ENCODE data around the gene PPP1R14B.
A peak's percentile ranks its signal among the peaks of the same experiment; 100 is the strongest.

The PPP1R14B gene

DNA sequence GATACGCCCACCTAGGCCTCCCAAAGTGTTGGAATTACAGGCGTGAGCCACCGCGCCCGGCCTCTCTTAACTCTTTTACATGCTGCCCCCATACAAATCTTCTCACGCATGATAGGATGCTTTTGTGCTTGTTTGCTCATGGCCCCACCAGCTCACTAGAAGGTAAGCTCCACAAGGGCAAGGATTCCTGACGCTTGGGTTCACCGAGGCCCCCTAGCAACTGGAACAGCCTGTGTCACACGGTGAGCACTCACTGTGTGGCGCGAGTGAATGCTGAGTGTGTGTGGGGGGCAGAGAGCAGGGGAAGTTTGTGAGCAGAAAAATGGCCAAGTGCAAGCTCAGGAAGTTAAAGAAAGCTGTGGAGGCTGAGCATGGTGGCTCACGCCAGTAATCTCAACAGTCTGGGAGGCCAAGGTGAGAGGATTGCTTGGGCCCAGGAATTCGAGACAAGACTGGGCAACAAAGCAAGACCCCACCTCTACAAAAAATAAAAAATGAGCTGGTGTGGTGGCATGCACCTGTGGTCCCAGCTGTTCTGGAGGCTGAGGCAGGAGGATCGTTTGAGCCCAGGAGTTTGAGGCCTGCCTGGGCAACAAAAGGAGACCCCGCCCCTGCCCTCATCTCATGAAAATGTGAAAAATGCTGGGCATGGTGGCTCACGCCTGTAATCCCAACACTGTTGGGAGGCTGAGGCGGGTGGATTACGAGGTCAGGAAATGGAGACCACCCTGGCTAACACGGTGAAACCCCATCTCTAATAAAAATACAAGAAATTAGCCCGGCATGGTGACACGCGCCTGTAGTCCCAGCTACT is 35.4 kb upstream of the PPP1R14B start:
- no peak for DNase-seq (ENCODE audit: low read depth in 3 of 3)

DNA sequence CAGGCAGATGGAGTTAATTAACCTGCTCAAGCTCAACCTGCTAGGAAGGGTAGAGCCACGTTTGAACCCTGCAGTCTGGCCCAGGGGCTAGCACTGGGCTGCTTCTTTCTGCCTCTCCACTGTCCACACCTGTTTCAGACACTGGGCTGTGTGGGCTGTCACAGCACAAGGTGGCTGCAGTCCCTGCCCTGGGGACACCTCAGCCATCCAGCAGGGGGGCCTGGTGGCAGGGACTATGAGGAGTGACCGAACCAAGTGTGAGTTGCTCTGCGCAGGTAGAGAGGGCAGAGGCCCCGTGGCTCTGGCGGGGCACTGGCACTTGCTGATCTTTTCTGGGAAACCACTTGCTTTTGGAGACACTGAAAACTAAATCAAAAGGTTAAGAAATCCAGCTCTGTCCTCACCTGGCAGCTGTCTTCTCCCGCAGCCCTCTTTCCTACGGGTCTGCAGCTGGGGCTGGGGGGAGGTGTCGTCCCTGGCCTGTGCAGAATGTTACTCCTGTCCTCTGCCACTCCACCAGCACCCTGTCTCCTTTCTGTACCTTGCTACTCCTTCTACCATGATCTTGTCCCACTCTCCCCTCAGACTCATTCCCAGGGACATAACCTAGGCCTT is 31.9 kb upstream of the PPP1R14B start:
- no peak for DNase-seq (ENCODE audit: low read depth in 3 of 3)

DNA sequence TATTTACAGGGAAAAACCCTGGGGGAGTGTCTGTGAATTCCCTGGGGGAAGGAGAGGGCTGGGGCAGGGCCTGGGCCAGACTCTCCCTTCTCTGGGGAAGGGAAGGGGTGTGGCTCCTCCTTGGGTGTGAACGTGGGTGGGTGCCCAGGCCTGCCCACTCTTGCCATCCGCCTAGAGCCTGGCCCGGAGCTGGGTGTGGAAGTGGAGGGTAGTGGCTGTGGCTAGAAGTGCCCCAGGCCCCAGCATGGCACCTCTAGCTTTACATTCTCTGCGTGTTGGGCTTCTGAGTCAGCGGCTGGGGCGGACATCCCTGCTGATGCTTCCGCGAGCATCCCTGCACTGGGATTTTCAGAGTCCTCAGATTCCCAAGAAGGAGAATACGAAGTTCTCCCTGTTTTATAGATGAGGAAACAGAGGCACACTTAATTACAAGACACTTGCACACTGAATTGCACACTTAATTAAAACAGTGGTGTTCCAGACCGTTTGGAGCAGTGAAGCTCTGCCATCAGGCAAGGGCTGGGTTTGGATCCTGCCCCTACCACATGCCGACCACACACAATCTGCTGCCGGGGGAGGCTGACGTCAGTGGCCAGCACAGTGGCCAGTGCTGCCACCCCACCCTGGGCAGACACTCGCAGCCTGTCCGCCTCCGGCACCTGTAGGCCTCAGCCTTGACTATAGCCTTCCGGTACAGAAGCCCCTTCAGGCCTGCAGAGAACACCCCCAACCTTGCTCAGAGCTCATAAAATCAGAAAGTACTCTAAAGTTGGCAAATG is 30.1 kb upstream of the PPP1R14B start:
- no peak for DNase-seq (ENCODE audit: low read depth in 3 of 3)

DNA sequence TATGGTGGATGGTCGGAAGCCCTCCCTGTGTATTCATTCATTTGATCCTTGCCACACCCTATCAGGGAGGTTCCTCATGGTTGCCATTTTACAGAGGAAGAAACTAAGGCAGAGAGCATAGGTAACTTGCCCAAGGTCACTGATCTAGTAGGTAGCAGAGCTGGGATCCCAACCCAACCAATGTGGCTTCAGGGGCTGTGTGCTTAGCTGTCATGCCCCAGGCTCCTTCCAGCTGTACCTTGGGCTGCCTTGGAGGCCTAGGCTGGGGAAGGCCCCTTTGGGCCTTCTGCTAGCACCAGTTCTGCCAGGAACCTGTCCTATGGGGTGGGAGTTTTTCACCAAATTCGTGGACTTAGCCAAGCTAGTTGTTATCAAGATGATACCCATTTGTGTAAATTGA is 29.1 kb upstream of the PPP1R14B start:
- no peak for DNase-seq (ENCODE audit: low read depth in 3 of 3)

DNA sequence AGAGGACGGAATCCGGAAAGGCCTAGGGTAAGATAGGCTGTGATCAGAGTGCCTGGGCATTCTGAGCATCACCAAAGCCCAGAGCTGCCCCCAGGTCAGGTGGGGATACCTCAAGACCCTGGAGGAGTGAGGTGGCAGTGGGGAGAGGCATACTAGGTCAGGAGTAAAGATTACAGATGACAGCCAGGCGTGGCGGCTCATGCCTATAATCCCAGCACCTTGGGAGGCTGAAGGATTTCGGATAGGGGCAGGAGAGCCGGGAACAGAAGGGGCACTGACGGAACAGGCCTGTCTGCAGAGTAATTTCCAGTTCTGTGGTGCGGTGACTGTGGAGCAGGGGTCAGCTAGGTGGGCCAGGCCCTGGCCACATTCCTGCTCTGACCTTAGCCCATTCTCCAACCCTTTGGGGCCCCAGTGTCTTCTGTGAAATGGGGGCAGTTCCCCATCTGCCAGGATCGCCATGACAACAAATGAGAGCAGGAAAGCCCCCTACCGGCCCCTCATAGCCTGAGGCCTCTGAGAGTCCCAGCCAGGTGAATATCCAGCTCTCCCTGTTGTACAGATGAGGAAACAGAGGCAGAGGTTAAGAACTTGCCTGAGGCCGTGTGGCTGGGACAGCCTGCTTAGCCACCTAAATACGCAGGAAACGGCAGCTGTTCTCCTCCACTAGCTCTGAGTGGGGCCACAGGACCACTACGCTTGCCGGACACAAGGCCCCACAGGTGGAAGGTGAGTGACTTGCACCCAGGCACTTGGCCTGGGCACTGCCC is 28.5 kb upstream of the PPP1R14B start:
- DNase-seq (ENCODE audit: low read depth in 3 of 3), result no peak

DNA sequence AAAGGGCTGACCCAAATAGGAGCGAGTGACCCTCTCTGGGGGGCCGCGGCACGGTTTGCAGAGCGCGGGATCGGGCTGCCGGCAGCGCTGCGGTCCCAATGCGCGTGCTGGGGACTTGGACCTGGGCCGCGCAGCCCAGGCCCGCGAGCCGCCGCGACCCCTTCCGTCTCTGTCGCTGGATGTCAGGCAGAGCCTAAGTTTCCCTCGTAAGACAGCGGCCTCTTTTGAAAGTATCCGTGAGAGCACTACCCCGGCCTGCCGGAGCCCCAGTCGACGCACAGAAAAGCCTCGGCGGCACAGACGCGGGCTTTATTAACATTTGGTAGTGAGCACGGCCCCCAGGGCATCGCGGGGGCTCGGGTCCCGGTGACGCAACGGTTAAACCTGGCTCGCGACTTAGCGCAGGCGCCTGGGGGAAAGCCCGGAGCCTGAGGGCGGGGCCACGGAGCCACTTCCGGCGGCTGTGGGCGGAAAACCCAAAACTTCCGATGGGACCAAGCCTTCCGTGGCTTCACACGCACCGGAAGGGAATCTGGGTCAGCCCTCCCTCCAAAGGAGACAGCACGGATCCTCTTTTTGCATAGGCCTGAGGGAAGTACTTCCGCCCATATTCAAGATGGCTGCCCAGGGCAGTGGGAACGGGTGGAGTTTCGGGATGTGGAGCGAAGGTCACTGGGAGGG is 22.9 kb upstream of the PPP1R14B start:
- DNase-seq (ENCODE audit: low read depth in 3 of 3), result peak; percentile 94 to 96 (median 95)

DNA sequence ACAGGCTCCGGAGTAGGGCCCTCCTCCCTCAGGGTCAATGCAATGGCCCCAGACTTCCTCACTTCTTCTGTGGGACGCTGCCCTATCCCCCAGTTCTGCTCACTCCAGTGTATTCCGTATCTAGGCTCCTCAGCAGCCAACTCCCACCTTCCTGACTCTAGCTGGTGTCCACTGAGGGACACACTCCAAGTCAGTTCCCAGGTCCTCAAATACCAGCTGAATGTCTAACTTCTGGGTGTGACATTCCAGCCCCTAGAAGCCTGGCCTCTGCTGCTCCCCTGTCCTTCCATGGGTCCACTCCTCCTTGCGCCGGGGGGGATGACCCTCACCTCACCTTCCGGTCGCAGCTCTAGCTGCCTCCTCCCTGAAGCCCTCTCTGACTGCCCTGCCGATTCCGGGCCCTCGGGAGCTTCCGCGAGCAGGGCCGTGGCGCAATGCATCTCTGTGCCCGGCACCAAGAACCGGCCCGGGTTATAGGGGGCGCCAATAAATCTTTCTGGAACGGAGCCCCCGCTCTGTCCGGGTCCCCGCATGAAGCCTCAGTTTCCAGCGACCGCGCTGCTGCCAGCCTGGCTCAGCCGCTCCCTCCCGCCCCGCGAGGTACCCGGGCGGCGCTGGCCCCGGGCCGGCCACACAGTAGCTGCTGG is 22.3 kb upstream of the PPP1R14B start:
- no peak for DNase-seq (ENCODE audit: low read depth in 3 of 3)

DNA sequence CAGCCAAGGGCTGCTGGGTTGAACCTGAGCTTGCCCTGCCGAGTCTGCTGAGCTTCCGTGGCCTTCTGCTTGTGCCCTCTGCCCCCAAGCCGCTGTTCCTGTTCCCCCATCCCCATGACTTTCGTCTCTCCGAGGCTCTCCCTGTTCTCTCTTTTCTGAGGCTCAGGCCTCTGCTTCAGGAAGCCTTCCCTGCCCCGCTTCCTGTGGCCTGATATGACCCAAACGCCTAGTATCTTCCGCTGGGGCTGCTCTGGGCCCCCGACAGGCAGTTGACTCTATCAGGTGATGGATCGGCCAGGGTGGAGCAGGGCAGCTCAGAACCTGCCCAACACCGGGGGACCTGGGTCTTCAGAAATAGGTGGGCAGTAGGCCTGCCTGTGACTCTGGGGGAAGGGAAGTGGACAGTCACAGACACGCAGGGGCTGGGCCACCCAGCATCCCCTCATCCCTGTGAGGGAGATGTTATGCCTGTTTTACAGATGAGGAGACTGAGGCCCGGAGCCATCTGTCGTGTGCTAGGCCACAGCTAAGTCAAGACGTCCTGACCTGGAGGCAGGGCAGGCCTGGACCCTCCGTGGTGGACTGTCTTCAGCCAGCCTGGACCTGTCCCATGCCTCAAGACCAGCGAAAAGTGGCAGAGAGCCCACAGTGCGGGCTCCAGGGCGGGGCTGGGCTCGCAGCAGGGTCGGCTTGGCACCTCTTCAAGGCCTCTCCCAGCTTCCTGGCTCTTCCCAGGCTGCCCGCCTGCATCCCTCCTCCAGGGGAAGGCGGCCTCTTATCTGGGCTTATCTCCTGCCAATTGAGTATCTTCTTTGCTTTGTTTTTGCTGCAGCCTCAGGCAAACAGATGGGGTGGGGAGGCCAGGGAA is 21.5 kb upstream of the PPP1R14B start:
- DNase-seq (ENCODE audit: low read depth in 3 of 3), result no peak

DNA sequence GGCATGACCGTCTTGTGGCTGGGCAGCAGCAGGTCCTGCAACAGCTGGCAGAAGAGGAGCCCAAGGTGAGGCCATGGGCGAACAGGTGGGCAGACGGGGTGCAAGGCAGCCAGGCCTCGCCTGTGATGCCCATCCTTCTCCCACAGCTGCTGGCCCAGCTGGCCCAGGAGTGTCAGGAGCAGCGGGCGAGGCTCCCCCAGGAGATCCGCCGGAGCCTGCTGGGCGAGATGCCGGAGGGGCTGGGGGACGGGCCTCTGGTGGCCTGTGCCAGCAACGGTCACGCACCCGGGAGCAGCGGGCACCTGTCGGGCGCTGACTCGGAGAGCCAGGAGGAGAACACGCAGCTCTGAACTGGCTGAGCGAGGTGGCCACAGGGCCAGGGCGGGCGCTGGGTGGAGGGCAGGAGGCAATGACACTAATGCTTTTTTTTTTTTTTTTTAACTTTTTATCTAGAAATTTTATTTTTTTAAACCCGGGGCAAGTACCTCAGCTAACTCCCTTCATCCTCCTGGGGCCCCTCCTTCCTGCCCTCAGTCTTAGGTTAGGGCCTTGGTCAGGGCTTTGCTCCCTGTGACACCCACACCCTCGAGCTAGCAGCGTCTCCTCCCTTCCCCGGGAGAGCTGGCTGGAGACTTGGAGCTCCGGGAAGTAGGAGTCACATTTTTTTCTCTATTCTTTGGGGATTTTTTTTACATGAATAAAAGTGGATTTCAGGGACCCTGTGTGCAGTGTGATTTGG is 20.6 kb upstream of the PPP1R14B start:
- DNase-seq (ENCODE audit: low read depth in 3 of 3), result no peak

DNA sequence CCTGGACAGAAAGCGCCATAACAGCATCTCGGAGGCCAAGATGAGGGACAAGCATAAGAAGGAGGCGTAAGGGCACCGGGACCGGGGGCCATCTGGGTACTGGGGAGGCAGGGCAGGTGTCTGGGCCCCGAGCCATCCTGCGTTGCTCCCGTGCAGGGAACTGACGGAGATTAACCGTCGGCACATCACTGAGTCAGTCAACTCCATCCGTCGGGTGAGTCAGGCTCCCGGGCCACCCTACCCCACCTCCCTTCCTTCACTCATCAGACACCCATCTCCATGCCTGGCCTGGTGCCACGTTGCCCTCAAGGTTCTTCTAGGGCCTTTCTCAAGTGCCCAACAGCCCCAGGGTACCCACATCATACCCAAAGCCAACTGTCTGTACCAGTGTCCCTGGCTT is 19.6 kb upstream of the PPP1R14B start:
- no peak for DNase-seq (ENCODE audit: low read depth in 3 of 3)

DNA sequence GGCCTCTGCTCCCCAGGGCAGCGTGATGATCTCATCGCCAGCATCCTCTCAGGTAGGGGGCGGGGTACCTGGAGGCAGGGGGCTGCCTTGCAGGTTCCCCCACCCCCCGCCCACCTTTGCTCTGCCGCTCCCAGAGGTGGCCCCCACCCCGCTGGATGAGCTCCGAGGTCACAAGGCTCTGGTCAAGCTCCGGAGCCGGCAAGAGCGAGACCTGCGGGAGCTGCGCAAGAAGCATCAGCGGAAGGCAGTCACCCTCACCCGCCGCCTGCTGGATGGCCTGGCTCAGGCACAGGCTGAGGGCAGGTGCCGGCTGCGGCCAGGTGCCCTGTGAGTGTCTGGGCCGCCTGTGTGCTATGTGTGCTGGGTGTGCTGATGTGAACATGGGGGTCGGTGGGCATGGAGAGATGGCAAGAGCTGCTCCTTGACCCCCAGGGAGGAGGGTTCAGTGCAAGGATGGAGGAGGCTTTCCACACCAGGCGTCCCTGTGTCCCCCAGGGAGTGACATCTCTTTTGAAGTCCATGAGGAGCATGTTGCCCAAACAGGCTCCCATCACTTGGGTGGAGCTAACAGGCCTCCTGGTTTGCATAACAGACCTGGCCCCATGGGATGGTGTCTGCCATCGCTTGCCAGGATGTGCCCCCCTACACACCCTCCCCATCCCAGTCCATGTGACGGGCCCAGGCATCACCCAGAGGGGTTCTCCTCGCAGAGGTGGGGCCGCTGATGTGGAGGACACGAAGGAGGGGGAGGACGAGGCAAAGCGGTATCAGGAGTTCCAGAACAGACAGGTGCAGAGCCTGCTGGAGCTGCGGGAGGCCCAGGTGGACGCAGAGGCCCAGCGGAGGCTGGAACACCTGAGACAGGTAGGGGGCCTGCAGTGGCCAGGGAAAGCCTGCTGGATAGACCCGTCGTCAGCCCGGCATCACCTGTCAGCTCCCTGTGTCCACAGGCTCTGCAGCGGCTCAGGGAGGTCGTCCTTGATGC is 18.7 kb upstream of the PPP1R14B start:
- DNase-seq (ENCODE audit: low read depth in 3 of 3), result no peak

DNA sequence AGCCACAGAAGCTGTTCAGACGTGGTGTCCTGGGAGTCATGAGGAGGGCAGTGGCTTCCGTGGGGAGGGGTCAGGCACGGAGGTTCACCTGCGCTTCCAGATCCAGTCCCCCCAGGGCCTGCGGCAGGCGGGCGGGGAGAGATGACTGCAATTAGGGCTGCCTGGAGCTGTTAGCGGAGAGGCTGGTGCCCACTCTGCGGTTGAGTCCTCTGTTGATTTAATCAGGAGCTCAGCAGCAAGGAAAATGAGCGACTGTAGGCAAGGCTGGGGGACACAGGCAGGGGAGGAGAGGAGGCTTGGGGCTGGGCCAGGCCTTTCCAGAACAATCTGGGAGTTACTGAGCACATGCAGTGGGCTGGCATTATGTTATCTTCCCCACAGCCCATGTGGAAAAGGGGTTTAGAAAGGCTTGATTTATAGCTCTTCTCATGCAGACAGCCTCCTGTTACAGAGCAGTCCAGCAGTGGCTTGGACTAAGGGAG is 17.7 kb upstream of the PPP1R14B start:
- no peak for DNase-seq (ENCODE audit: low read depth in 3 of 3)

DNA sequence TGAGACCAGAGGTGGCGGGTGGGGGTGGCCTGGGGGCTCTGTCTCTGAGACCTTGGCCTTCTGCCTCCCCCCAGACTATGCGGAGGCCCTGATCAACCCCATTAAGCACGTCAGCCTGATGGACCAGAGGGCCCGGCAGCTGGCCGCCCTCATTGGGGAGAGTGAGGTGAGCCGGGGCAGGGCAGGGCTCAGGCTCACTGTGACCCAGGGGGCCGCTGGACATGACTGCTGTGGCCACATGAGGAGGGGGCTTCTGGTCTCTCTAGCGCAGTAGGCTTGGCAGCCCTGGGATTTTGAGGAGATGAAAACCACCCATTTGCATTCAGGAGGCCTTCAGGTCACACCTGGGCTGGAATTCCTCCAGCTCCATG is 17.2 kb upstream of the PPP1R14B start:
- DNase-seq (ENCODE audit: low read depth in 3 of 3), result no peak

DNA sequence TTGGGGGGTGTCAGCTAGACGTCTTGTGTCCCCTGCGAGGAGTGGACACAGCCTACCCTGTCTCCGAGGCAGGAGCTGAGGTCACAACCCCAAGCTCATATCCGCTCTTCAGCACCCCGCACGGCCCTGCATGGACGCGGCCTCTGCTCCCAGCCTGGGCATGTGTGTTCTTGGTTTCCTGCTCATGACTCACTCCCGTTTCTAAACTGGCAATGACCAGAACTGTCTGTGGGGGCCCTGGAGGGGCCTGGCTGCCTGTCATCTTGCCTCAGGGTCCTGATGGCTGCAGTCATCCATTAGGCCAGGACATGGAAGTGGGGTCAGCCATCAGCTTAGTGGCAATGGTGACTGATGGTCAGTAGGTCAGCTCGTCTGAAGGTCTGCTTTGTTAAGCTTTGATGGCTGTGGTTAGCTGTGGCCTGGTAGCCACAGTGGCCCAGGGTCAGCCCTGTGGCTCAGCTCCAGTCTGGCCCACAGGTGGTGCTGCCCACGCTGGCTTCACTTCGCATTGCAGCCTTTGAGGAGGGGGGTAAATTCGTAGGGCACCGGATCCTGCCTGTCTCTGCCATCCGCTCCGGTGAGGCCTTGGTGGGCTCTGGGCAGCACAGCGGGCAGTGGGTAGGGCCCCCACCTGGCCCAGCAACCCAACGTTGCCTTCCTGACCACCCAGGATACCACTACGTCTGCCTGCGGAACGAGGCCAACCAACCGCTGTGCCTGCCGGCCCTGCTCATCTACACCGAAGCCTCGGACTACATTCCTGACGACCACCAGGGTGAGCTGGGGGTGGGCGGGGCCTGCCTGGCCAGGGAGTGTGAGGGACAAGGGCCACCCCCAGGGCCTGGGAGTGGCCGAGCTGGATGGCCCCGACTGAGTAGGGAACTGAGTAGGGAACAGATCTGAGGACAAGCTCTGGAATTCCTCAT is 16.5 kb upstream of the PPP1R14B start:
- no peak for DNase-seq (ENCODE audit: low read depth in 3 of 3)

DNA sequence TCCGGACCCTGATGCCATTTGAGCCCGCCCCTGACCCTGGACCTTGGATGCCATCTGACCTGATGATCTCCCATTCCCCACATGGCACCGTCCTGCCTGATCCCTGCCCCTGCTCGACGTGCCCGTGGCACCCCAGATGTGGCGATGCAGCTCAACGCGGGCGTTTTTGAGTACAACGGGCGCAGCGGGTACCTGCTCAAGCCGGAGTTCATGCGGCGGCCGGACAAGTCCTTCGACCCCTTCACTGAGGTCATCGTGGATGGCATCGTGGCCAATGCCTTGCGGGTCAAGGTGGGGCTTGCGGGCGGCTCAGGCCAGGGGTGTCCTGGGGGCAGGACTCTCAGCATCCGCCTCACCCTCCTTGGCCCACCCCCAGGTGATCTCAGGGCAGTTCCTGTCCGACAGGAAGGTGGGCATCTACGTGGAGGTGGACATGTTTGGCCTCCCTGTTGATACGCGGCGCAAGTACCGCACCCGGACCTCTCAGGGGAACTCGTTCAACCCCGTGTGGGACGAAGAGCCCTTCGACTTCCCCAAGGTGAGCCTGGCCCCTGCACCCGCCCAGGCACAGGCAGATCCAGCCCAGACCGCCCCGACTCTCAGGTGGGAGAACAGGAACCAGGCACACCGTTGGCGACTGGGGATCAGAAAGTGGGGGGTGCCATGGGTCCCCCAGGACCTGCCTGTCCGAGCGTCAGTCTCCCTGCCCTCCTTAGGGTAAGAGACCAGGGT is 15.7 kb upstream of the PPP1R14B start:
- DNase-seq (ENCODE audit: low read depth in 3 of 3), result no peak

DNA sequence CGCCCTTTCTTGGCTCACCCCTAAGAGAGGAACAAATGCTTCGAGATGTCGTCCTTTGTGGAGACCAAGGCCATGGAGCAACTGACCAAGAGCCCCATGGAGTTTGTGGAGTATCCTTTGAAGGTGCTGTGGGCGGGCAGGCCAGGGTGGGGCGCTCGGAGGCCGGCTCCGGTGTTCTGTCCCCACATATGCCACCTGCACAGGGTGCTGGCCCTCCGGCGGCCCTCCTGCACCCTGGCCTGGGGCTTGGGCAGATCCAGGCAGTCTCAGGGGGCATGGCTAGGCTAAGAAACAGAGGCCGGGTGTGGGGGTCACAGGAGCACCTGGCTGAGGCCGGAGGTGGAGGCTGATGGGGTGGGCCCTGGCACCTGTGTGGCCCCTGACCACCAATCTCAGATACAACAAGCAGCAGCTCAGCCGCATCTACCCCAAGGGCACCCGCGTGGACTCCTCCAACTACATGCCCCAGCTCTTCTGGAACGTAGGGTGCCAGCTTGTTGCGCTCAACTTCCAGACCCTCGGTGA is 14.9 kb upstream of the PPP1R14B start:
- no peak for DNase-seq (ENCODE audit: low read depth in 3 of 3)
